ENCODE data around the gene GPSM1.

Gene GPSM1

GRCh38 chr9:136295055-136295454 lies 32.3 kb upstream of the GPSM1 start:
- TF ChIP-seq ZNF274 (IDR thresholded peaks at IDR 0.05; ENCODE audit: low read depth, low read length): no peak
- H3K4me3 ChIP-seq (ENCODE audit: low read length): no peak overlapping the region

GRCh38 chr9:136295542-136296433 lies 31.6 kb upstream of the GPSM1 start:
- H3K4me3 ChIP-seq (ENCODE audit: low read length): no peak overlapping the region

GRCh38 chr9:136296434-136297015 lies 30.8 kb upstream of the GPSM1 start:
- H3K4me3 ChIP-seq (ENCODE audit: low read length): no peak overlapping the region
- no peak for TF ChIP-seq ZNF274 (IDR thresholded peaks at IDR 0.05; ENCODE audit: low read depth, low read length)

More at GRCh38 chr9:136295542-136296433, 31.6 kb upstream of the GPSM1 start:
- TF ChIP-seq ZNF274 (IDR thresholded peaks at IDR 0.05; ENCODE audit: low read depth, low read length): no peak

- no peak for TF ChIP-seq ZNF274 (IDR thresholded peaks at IDR 0.05; ENCODE audit: low read depth, low read length)
- H3K4me3 ChIP-seq (ENCODE audit: low read length): no peak overlapping the region
Measured at GRCh38 chr9:136297016-136297691, 30.2 kb upstream of the GPSM1 start.

GRCh38 chr9:136297766-136298735 lies 29.3 kb upstream of the GPSM1 start:
- TF ChIP-seq ZNF274 (IDR thresholded peaks at IDR 0.05; ENCODE audit: low read depth, low read length): no peak
- H3K4me3 ChIP-seq (ENCODE audit: low read length): no peak overlapping the region

GRCh38 chr9:136299116-136299515 lies 28.2 kb upstream of the GPSM1 start:
- TF ChIP-seq ZNF274 (IDR thresholded peaks at IDR 0.05; ENCODE audit: low read depth, low read length): no peak
- H3K4me3 ChIP-seq (ENCODE audit: low read length): no peak overlapping the region

- no peak for TF ChIP-seq ZNF274 (IDR thresholded peaks at IDR 0.05; ENCODE audit: low read depth, low read length)
Measured at GRCh38 chr9:136299541-136299940, 27.8 kb upstream of the GPSM1 start.

GRCh38 chr9:136300016-136300545 lies 27.3 kb upstream of the GPSM1 start:
- no peak overlapping the region for H3K4me3 ChIP-seq (ENCODE audit: low read length)
- no peak for TF ChIP-seq ZNF274 (IDR thresholded peaks at IDR 0.05; ENCODE audit: low read depth, low read length)

More at GRCh38 chr9:136299541-136299940, 27.8 kb upstream of the GPSM1 start:
- no peak overlapping the region for H3K4me3 ChIP-seq (ENCODE audit: low read length)

- no peak for TF ChIP-seq ZNF274 (IDR thresholded peaks at IDR 0.05; ENCODE audit: low read depth, low read length)
Measured at GRCh38 chr9:136300866-136301265, 26.5 kb upstream of the GPSM1 start.

GRCh38 chr9:136302527-136302926 lies 24.8 kb upstream of the GPSM1 start:
- no peak overlapping the region for H3K4me3 ChIP-seq (ENCODE audit: low read length)
- TF ChIP-seq ZNF274 (IDR thresholded peaks at IDR 0.05; ENCODE audit: low read depth, low read length): no peak

More at GRCh38 chr9:136300866-136301265, 26.5 kb upstream of the GPSM1 start:
- H3K4me3 ChIP-seq (ENCODE audit: low read length): no peak overlapping the region

GRCh38 chr9:136303066-136303824 lies 24.1 kb upstream of the GPSM1 start:
- no peak for TF ChIP-seq ZNF274 (IDR thresholded peaks at IDR 0.05; ENCODE audit: low read depth, low read length)
- H3K4me3 ChIP-seq (ENCODE audit: low read length): no peak overlapping the region

GRCh38 chr9:136303825-136304416 lies 23.4 kb upstream of the GPSM1 start, which contains the start of gene CCDC187:
TSS of gene CCDC187 (minus strand) at chr9:136304094. CDS start at chr9:136303830, 264 bp downstream.
- TF ChIP-seq ZNF274 (IDR thresholded peaks at IDR 0.05; ENCODE audit: low read depth, low read length): no peak

More at GRCh38 chr9:136303825-136304416, 23.4 kb upstream of the GPSM1 start, which contains the start of gene CCDC187:
- no peak within 1 kb of the TSS for H3K4me3 ChIP-seq (ENCODE audit: low read length)

All from GM08714 (cell line).